Neutrophil (primary cell): Measurements from ENCODE around the gene RTL1.

ENCODE experiments used
- H3K27ac ChIP-seq: fragments of 200-600 bp; sonication (generic); 2 replicates; pipeline ENCODE4 v1.5.1; 2016; ENCODE audit warnings: mild to moderate bottlenecking, moderate library complexity
- H3K27me3 ChIP-seq: fragments of 200-600 bp; sonication (generic); 2 replicates; pipeline ENCODE4 v1.6.0; 2016; ENCODE audit warnings: mild to moderate bottlenecking
- H3K36me3 ChIP-seq: fragments of 200-600 bp; sonication (generic); 2 replicates; pipeline ENCODE4 v1.5.1; 2017
- H3K4me1 ChIP-seq, 2 experiments: fragments of 200-600 bp in 1 of 2; sonication (generic) in 1 of 2; 1 replicate in 1 of 2; 2 replicates in 1 of 2; pipeline versions ENCODE4 v1.5.1 to v1.6.1; 2013 to 2016; ENCODE audit warnings: low read depth in 1 of 2, low read length in 1 of 2, mild to moderate bottlenecking in 1 of 2, moderate library complexity in 1 of 2; ENCODE audit not compliant: control insufficient read depth in 1 of 2, insufficient read depth in 1 of 2
- H3K4me3 ChIP-seq, 2 experiments: fragments of 200-600 bp in 1 of 2; sonication (generic) in 1 of 2; 1 replicate in 1 of 2; 2 replicates in 1 of 2; pipeline ENCODE4 v1.5.1; 2013 to 2016; ENCODE audit warnings: low read depth in 1 of 2, low read length in 1 of 2, mild to moderate bottlenecking in 1 of 2, moderate library complexity in 1 of 2
- H3K9me3 ChIP-seq: fragments of 200-600 bp; sonication (generic); 2 replicates; pipeline ENCODE4 v1.5.1; 2016
- CTCF ChIP-seq: fragments of 200-600 bp; sonication (generic); IDR thresholded peaks from 2 replicates; pipeline ENCODE4 v1.5.1; 2016; ENCODE audit warnings: antibody characterized with exemption

The RTL1 gene

DNA sequence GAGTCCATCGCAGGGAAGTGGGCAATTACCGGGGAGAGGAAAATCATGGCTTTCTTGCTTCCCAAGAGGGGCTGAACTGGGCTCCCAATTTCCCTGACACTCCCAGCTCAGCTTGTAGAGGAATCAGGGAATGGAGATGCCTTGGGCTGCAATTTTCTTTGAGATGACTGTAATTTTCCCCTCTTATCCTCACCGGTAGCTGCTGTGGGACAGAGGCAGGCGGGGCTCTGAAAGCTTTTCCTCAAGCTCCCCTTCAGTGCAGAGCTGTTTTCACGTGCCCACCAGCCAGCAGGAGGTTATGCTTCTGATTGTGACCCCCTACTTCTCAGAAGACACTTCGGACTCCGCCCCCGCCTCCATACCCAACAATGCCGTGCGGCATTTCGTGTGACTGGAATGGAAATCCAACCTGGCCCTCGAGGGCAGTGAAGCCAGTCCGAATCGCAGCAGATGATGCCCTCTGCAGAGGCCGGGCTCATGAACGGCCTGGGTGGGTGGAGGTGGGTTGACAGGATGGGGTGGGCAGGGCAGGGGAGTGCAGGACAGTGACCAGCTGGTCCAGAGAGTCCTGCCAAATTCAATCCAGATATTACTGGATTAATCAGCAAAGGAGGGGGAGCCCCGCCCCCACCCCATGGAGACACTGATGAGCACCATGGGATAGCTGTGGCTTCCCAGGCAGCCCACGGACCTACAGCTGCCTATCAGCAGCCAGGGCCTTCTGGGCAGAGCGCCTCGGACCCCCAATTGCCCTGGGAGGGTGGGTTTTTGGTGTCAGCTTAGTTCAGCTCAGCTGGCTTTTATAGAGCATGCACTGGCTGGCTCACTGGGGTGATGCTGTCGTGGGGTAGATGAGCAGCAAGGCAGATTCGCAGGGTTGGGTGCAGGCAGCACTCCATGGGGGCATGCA lies 37.6 kb downstream of the RTL1 start:
- peaks cover 7% of the 10 kb centered on the region for H3K27me3 ChIP-seq
- H3K4me3 ChIP-seq, result no peak overlapping the region
- no peaks in the 10 kb centered on the region for H3K36me3 ChIP-seq
- no peaks in the 10 kb centered on the region for H3K4me1 ChIP-seq
- H3K27ac ChIP-seq, result no peak overlapping the region
- TF ChIP-seq CTCF, result no peak
- H3K9me3 ChIP-seq, result no peaks in the 10 kb centered on the region

DNA sequence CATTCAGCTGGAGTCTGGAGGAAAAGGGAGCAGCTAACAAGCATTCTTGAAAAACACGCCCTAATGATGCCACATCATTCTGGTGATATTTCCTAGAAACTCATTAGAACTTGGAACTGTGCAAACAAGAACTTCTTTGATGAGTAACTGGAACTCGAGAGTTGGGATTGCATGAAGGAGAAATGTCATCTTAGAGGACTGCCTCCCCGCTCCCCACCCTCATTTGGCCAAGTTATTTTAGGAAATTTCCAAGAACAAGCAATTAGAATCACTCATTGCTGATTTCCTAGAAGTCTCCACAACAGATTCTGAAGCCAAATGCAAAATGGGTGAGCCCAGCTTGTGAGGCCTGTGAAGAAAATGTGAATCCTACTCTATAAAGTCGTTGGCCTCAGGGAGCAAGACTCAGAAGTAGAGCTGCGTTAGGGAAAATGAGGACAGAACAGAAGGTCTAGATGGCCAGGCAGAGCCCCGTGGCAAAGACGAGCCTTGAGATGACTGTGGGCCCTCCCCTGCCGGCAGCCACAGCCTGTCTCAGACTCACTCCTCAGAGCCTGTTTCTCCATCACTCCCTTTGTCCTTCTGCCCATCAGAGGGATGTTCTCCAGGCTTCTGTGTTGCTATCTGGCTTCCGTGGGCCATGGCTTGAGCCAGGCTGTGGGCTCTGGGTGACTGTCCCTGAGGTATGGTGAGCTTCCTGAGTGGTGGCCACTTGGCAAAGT lies 38.4 kb downstream of the RTL1 start:
- no peak overlapping the region for H3K27ac ChIP-seq
- no peaks in the 10 kb centered on the region for H3K36me3 ChIP-seq
- H3K9me3 ChIP-seq, result no peaks in the 10 kb centered on the region

DNA sequence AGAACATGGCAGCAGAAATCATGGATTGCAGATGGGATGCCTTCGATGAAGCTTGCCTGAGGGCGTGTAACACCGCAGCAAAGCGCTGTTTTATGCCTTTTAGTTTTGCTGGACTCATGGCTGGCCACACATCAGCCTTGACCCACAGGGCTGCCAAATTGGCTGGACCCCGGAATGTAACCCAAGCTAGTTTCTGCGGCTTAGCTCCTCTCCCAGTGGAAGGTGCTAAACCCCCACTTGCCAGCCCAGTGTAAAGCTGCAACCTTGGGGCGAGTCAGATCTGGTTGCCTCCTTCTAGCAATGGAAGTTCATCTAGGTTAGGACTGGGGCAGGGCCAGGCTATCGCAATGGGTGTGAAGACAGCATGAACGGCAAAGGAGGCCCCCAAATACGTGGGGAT lies 39.3 kb downstream of the RTL1 start:
- Histone ChIP-seq H3K4me3 (no peak overlapping the region), H3K27me3 (peaks cover 11% of the 10 kb centered on the region), H3K36me3 (no peaks in the 10 kb centered on the region), H3K9me3 (no peaks in the 10 kb centered on the region), H3K27ac (no peak overlapping the region), H3K4me1 (no peaks in the 10 kb centered on the region)
- no peak for TF ChIP-seq CTCF

More for the DNA sequence above, 38.4 kb downstream of the RTL1 start:
- H3K4me1 ChIP-seq, result no peaks in the 10 kb centered on the region
- peaks cover 11% of the 10 kb centered on the region for H3K27me3 ChIP-seq
- no peak for TF ChIP-seq CTCF
- H3K4me3 ChIP-seq, result no peak overlapping the region

GRCh38 chr14:100862793-100863192 lies 40.7 kb downstream of the RTL1 start:
- H3K36me3 ChIP-seq, result no peaks in the 10 kb centered on the region
- TF ChIP-seq CTCF, result no peak
- no peak overlapping the region for H3K4me3 ChIP-seq
- peaks cover 11% of the 10 kb centered on the region for H3K27me3 ChIP-seq
- H3K9me3 ChIP-seq, result no peaks in the 10 kb centered on the region
- H3K4me1 ChIP-seq, result no peaks in the 10 kb centered on the region
- no peak overlapping the region for H3K27ac ChIP-seq

DNA sequence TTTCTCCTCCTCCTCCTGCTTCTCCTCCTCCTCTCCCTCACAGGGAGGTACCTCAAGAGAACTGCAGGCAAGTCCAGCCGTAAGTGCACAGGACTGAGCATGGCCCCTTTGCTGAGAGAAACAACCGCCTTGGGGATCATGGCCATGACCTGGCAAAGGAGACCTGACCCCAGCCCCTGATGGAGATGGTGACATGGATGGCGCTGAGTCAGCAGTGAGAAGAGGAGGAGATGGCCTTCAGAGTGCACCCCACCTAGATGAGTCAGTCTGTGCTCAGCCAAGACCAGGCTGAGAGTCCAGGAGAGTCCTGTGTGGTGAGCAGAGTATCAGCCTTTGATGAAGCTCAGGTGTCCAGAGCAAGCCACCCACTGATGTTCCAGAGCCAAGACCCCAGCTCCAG lies 41.2 kb downstream of the RTL1 start:
- no peak overlapping the region for H3K27ac ChIP-seq
- no peaks in the 10 kb centered on the region for H3K4me1 ChIP-seq
- H3K9me3 ChIP-seq, result no peaks in the 10 kb centered on the region
- TF ChIP-seq CTCF, result no peak
- peaks cover 11% of the 10 kb centered on the region for H3K27me3 ChIP-seq
- no peaks in the 10 kb centered on the region for H3K36me3 ChIP-seq
- H3K4me3 ChIP-seq, result no peak overlapping the region
